HEK293 (cell line): ENCODE data around the gene MYO9B.

Source experiments
- CTCF ChIA-PET: fragments of 350-600 bp; formaldehyde crosslinking; extraction: SDS; loops from one replicate; lab custom pipeline; 2021; ENCODE audit warnings: antibody characterized with exemption; lab: Yijun Ruan, JAX
- POLR2A ChIA-PET: fragments of 300-600 bp; formaldehyde crosslinking; extraction: SDS; loops from one replicate; lab custom pipeline; 2020; ENCODE audit warnings: antibody characterized with exemption, inconsistent platforms; lab: Yijun Ruan, JAX
- H3K27ac ChIP-seq: fragments of 200-500 bp; sonication (Bioruptor generic); 2 replicates; pipeline ENCODE4 v1.5.1; 2014; ENCODE audit warnings: low read depth, low read length, control low read depth, inconsistent platforms; ENCODE audit errors: extremely low read depth
- H3K36me3 ChIP-seq, 2 experiments: fragments of 200-500 bp in 1 of 2; sonication (Bioruptor generic) in 1 of 2; 1 replicate in 1 of 2; 2 replicates in 1 of 2; pipeline ENCODE4 v1.5.1; 2014 to 2017; ENCODE audit warnings: inconsistent platforms in 2 of 2, low read length in 2 of 2; ENCODE audit not compliant: control insufficient read depth in 2 of 2, insufficient read depth in 1 of 2
- H3K4me1 ChIP-seq: fragments of 200-500 bp; sonication (Bioruptor generic); 2 replicates; pipeline ENCODE4 v1.5.1; 2014; ENCODE audit warnings: mild to moderate bottlenecking, low read length, inconsistent platforms; ENCODE audit not compliant: control insufficient read depth, insufficient read depth
- H3K4me3 ChIP-seq: 2 replicates; pipeline ENCODE4 v1.5.1; 2011; ENCODE audit warnings: low read depth, mild to moderate bottlenecking, control low read depth, low read length, moderate library complexity
- H3K9me3 ChIP-seq: fragments of 200-500 bp; sonication (Bioruptor generic); 2 replicates; pipeline ENCODE4 v1.5.1; 2014; ENCODE audit warnings: low read depth, low read length, inconsistent platforms; ENCODE audit not compliant: control insufficient read depth, insufficient read depth
- ATF2 ChIP-seq: fragments of 450-650 bp; formaldehyde crosslinking; IDR thresholded peaks from 2 replicates; pipeline ENCODE4 v1.5.1; 2016; ENCODE audit warnings: missing biosample characterization, missing genetic modification characterization, low read depth
- FEZF1 ChIP-seq: fragments of 450-650 bp; formaldehyde crosslinking; IDR thresholded peaks from 2 replicates; pipeline ENCODE4 v1.5.1; 2016; ENCODE audit warnings: missing biosample characterization, missing genetic modification characterization
- GFI1B ChIP-seq: fragments of 450-650 bp; formaldehyde crosslinking; IDR thresholded peaks from 2 replicates; pipeline ENCODE4 v1.5.1; 2016; ENCODE audit warnings: missing biosample characterization, missing genetic modification characterization
- GLIS1 ChIP-seq: fragments of 450-650 bp; formaldehyde crosslinking; IDR thresholded peaks from 2 replicates; pipeline ENCODE4 v1.5.1; 2016; ENCODE audit warnings: missing biosample characterization, missing genetic modification characterization
- HOXD13 ChIP-seq: sonication (generic); formaldehyde crosslinking; IDR thresholded peaks from 2 replicates; pipeline ENCODE4 v1.8.0; 2022; ENCODE audit warnings: missing genetic modification reagents, borderline replicate concordance
- KLF17 ChIP-seq: fragments of 450-650 bp; formaldehyde crosslinking; IDR thresholded peaks from 2 replicates; pipeline ENCODE4 v1.5.1; 2016; ENCODE audit warnings: missing biosample characterization, missing genetic modification characterization
- KLF8 ChIP-seq: fragments of 450-650 bp; formaldehyde crosslinking; IDR thresholded peaks from 2 replicates; pipeline ENCODE4 v1.5.1; 2016; ENCODE audit warnings: missing biosample characterization, missing genetic modification characterization
- SETDB1 ChIP-seq: IDR thresholded peaks from one replicate; pipeline ENCODE4 v1.6.1; 2017; ENCODE audit warnings: mild to moderate bottlenecking, low read length, moderate library complexity, mixed read lengths; ENCODE audit not compliant: insufficient read length
- SP7 ChIP-seq: fragments of 450-650 bp; formaldehyde crosslinking; IDR thresholded peaks from 2 replicates; pipeline ENCODE4 v1.5.1; 2016; ENCODE audit warnings: missing biosample characterization, missing genetic modification characterization
- ZBTB7A ChIP-seq: fragments of 450-650 bp; formaldehyde crosslinking; IDR thresholded peaks from 2 replicates; pipeline ENCODE4 v1.5.1; 2016; ENCODE audit warnings: low read depth, missing biosample characterization, missing genetic modification characterization
- ZNF121 ChIP-seq: fragments of 450-650 bp; formaldehyde crosslinking; IDR thresholded peaks from 2 replicates; pipeline ENCODE4 v1.5.1; 2016; ENCODE audit warnings: missing biosample characterization, missing genetic modification characterization
- ZNF155 ChIP-seq: fragments of 450-650 bp; formaldehyde crosslinking; IDR thresholded peaks from 2 replicates; pipeline ENCODE4 v1.5.1; 2016; ENCODE audit warnings: missing biosample characterization, missing genetic modification characterization
- ZNF211 ChIP-seq: fragments of 450-650 bp; formaldehyde crosslinking; IDR thresholded peaks from 2 replicates; pipeline ENCODE4 v1.5.1; 2016; ENCODE audit warnings: low read depth, missing biosample characterization, missing genetic modification characterization
- ZNF302 ChIP-seq: fragments of 450-650 bp; formaldehyde crosslinking; IDR thresholded peaks from 2 replicates; pipeline ENCODE4 v1.5.1; 2016; ENCODE audit warnings: missing biosample characterization, missing genetic modification characterization, low read depth
- ZNF354C ChIP-seq: fragments of 450-650 bp; formaldehyde crosslinking; IDR thresholded peaks from 2 replicates; pipeline ENCODE4 v1.5.1; 2016; ENCODE audit warnings: missing biosample characterization, missing genetic modification characterization, low read depth, borderline replicate concordance
- ZNF366 ChIP-seq: fragments of 450-650 bp; formaldehyde crosslinking; conservative IDR thresholded peaks from 2 replicates; pipeline ENCODE4 v1.5.1; 2016; ENCODE audit warnings: missing biosample characterization, missing genetic modification characterization
- ZNF48 ChIP-seq: fragments of 450-650 bp; formaldehyde crosslinking; IDR thresholded peaks from 2 replicates; pipeline ENCODE4 v1.5.1; 2016; ENCODE audit warnings: missing biosample characterization, missing genetic modification characterization
- ZNF510 ChIP-seq: fragments of 450-650 bp; formaldehyde crosslinking; IDR thresholded peaks from 2 replicates; pipeline ENCODE4 v1.5.1; 2018; ENCODE audit warnings: mild to moderate bottlenecking, missing genetic modification characterization, missing biosample characterization; ENCODE audit not compliant: insufficient replicate concordance
- ZNF521 ChIP-seq: fragments of 450-650 bp; formaldehyde crosslinking; IDR thresholded peaks from 2 replicates; pipeline ENCODE4 v1.5.1; 2017; ENCODE audit warnings: missing biosample characterization, mild to moderate bottlenecking, missing genetic modification characterization
- ZNF560 ChIP-seq: fragments of 450-650 bp; formaldehyde crosslinking; IDR thresholded peaks from 2 replicates; pipeline ENCODE4 v1.5.1; 2017; ENCODE audit warnings: missing biosample characterization, missing genetic modification characterization, borderline replicate concordance
- ZNF658 ChIP-seq: fragments of 450-650 bp; formaldehyde crosslinking; IDR thresholded peaks from 2 replicates; pipeline ENCODE4; 2016; ENCODE audit warnings: missing biosample characterization, missing genetic modification characterization
- ZNF664 ChIP-seq: fragments of 450-650 bp; formaldehyde crosslinking; IDR thresholded peaks from 2 replicates; pipeline ENCODE4 v1.5.1; 2016; ENCODE audit warnings: missing biosample characterization, missing genetic modification characterization
- ZNF670 ChIP-seq: fragments of 450-650 bp; formaldehyde crosslinking; IDR thresholded peaks from 2 replicates; pipeline ENCODE4 v1.5.1; 2016; ENCODE audit warnings: missing biosample characterization, missing genetic modification characterization, low read depth

MYO9B gene

GRCh38 chr19:17155251-17155650, 79.7 kb downstream of the MYO9B start:
- ChIA-PET POLR2A (no interaction called here), CTCF (interaction anchor here (1.1 kb wide), 1 partner anchor 88 kb away, joined by 5 read pairs; no protein-coding TSS in a partner anchor)
- no peak for TF ChIP-seq ZNF670 (tag by site-specific recombination)
- TF ChIP-seq FEZF1: no peak
- no peak for TF ChIP-seq ZNF510 (tag by site-specific recombination)
- TF ChIP-seq ZNF560 (tag by site-specific recombination): no peak
- no peak for TF ChIP-seq GFI1B (tag by site-specific recombination)
- no peak for TF ChIP-seq ZNF302 (tag by site-specific recombination)
- no peak for TF ChIP-seq GLIS1
- no peak for TF ChIP-seq KLF8 (tag by site-specific recombination)
- no peak for TF ChIP-seq ATF2 (tag by site-specific recombination)
- no peak for TF ChIP-seq ZNF48 (tag by site-specific recombination)
- no peak for TF ChIP-seq ZNF211 (tag by site-specific recombination)
- no peak for TF ChIP-seq SETDB1
- no peak for TF ChIP-seq ZNF658 (tag by site-specific recombination)
- no peak for TF ChIP-seq ZNF521 (tag by site-specific recombination)
- no peak for TF ChIP-seq ZBTB7A (tag by site-specific recombination)
- Histone ChIP-seq H3K4me3 (no peak overlapping the region), H3K27ac (no peak overlapping the region), H3K4me1 (no peaks in the 10 kb centered on the region), H3K36me3 (peaks cover 9 to 39% of the 10 kb centered on the region in 2 experiments; a peak in 2 of 3 replicates), H3K9me3 (no peaks in the 10 kb centered on the region)

GRCh38 chr19:17156296-17156946, 80.8 kb downstream of the MYO9B start:
- Histone ChIP-seq H3K27ac (no peak overlapping the region), H3K4me3 (no peak overlapping the region), H3K9me3 (no peaks in the 10 kb centered on the region), H3K36me3 (peaks cover 9 to 39% of the 10 kb centered on the region in 2 experiments; a peak in 2 of 3 replicates), H3K4me1 (no peaks in the 10 kb centered on the region)
- ChIA-PET POLR2A (interaction anchor here (0.8 to 1.0 kb wide), 2 partner anchors 32 to 81 kb away, joined by 3 to 7 read pairs; partner anchors contain the start of gene MYO9B), CTCF (interaction anchor here (0.5 to 1.1 kb wide), 4 partner anchors 89 to 417 kb away, joined by 3 to 5 read pairs (median 4); no protein-coding TSS in a partner anchor)
- TF ChIP-seq HOXD13 (CRISPR knock-in tag) (no peak), ZNF366 (tag by site-specific recombination) (no peak), ZNF155 (no peak), ZNF121 (peak; percentile 71), ZNF354C (tag by site-specific recombination) (no peak), SP7 (tag by site-specific recombination) (no peak), ZNF664 (tag by site-specific recombination) (no peak), KLF17 (no peak)
